ENCODE data around the gene ZNF425.
"Not testable (repeated sequence)": the region's sequence is repeated elsewhere in the genome, so short reads cannot be mapped to it uniquely, and the experiment has no call there.

ZNF425 gene

DNA sequence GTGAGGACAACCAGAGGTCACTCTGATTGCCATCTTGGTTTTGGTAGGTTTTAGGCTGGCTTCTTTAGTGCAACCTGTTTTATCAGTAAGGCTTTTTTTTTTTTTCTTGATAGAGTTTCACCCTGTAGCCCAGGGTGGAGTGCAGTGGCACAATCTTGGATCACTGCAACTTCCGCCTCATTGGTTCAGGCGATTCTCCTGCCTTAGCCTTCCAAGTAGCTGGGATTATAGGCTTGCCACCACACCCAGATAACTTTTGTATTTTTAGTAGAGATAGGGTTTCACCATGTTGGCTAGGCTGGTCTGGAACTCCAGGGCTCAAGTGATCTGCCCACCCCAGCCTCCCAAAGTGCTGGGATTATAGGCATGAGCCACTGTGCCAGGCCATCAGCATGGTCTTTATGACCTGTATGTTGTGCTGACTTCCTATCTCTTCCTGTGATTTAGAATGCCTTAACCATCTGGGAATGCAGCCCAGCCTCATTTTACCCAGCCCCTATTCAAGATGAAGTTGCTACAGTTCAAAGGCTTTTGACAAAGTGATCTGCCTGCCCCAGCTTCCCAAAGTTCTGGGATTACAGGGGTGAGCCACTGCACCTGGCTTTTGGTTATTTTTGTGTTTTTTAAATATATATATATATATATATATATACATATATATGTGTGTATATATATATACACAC lies 7.0 kb upstream of the ZNF425 start:
- DNase-seq, result no peak

DNA sequence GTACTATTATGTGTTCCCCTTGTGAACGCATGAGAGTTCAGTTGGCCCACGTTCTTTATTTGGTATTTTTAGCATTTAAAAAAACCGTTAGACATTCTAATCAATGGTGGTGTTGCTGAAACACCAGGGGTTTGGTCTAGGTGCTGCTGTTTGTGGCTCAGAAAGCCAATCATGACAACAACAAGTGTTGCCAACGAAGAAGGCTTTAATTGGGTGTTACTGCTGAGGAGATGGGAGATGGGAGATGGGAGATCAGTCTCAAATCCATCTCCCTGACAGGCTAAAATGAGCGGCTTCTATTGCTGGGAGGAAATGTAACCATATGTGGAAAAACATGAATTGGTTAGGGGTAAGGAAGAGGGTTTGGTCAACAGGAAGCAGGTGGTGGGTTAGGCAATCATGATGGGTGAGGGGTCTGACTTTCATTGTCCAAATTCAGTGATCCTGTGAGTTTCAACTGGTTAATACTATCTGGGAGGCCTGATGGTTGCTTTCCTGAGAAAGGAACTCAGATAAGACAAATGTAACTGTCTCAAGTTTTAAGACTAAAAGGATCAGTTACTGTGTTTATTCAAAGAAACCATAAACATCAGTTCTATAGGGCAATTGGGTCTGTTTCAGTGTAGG lies 4.6 kb upstream of the ZNF425 start:
- DNase-seq, result no peak

- peak; percentile 37 for DNase-seq
These were observed 640 bp upstream of the ZNF425 start for GRCh38 chr7:149126662-149127266.

DNA sequence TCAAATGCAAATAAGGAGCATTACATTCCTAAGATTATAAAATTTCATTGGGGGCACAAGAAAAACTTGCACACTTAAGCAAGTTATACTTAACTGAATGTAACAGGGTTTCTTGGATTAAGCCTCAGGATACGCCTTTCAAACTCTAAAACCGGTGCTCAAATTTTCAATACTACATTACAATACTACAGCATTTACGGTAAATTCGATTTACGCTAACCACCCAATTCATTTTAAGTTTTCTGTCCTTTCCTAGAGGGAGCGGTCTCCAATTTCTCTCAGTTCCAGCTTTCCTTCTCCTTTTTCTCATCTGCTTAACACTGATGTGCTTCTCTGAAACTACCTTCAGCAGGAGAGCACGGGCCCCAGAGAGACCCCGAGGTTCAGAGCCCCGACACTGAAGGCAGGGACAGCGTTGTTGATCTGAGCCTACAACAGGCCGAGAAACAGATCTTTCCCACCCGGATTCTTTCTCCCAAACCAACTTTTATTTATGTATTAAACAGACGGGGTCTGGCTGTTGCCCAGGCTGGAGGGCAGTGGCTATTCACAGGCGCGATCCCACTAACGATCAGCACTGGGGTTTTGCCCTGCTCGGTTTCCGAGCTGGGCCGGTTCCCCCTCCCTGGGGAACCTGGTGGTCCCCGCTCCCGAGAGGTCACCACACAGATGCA lies 798 bp downstream of the ZNF425 start:
- no peak for DNase-seq

DNA sequence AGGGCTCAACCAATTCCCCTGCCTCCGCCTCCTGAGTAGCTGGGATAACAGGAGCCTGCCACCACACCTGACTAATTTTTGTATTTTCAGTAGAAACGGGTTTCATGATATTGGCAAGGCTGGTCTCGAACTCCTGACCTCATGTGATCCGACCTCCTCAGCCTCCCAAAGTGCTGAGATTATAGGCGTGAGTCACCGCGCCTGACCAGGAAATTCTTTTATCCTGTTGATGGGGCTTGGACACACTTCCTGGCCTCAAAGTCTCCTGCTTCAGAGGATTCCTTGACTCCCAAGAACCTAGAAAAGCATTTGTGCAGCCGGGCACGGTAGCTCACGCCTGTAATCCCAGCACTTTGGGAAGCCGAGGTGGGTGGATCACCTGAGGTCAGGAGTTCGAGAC lies 16.2 kb downstream of the ZNF425 start:
- DNase-seq, result no peak

DNA sequence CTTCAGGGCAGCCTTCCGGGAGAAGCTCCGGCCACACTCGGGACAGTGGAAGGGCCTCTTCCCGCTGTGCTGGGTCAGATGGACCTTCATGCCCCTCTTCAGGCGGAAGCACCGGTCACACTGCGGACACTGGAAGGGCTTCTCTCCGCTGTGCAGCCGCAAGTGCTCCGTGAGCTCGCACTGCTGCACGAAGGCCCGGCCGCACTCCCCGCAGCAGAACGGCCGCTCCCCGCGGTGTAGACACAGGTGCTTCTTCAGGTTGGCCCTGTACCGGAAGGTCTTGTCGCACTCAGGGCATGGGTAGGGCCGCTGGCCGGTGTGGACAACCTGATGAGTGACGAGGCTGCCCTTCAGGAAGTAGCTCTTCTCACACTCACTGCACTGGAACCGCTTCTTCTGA lies 21.4 kb downstream of the ZNF425 start:
- DNase-seq, result no peak

GRCh38 chr7:149104214-149104613 lies 21.9 kb downstream of the ZNF425 start:
- DNase-seq, result no peak

GRCh38 chr7:149103424-149103823 lies 22.7 kb downstream of the ZNF425 start:
- no peak for DNase-seq

DNA sequence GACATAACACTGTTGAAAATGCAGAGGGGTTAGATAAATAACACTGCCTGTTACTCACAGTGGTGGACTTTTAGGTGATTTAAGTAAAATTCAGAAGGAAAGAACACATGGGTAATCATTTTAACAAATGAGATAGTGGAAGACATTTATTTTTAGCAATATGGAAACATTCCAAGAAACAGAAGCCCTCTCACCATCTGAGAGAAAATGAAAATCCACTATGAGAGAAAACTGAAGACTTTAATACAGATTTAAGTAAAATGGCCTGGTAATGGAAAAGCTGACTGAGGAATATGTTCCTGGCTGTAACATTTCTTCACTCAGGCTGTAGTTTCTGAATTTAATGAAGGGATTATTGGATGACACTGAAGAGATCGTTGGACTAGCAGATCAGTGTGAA lies 23.5 kb downstream of the ZNF425 start:
- no peak for DNase-seq

- DNase-seq, result no peak
These were observed 25.3 kb downstream of the ZNF425 start for GRCh38 chr7:149100821-149101220.

DNA sequence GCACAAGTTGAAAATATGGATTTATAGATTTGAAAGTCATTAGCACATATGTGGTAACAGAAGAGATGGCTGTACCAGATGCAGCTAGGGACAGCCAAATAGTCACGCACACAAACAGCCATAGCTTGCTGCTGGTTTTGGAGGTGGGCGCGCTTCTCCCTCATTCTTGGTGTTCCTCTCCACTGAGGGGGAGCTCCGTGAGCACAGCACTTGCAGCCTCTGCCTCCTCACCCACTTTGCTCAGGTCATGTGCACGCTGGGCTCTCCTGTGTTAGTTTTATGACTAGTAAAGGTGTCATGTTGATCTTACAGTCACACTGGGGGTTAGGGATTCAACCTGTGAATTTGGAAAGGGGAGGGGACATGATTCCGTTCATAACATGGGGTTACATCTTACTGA lies 27.1 kb downstream of the ZNF425 start:
- DNase-seq, result no peak

DNA sequence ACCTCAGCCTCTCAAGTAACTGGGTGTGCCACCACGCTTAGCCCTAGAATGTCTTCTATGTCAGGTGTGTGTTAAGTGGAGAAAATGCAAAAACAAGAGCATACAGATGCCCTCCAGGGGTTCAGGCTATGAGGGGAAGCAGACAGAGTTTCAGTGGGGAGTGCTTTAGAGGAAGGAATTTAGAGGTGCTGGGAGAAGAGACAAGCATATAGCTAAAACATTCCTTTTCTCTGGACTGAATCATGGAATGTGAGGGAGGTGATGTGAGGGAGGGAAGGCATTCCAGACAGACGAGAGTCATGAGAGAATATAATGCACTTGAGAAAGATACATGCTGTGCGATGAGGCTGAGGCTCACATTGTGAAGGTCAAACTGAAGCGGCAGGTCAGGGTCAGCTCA lies 29.0 kb downstream of the ZNF425 start:
- DNase-seq, result no peak

DNA sequence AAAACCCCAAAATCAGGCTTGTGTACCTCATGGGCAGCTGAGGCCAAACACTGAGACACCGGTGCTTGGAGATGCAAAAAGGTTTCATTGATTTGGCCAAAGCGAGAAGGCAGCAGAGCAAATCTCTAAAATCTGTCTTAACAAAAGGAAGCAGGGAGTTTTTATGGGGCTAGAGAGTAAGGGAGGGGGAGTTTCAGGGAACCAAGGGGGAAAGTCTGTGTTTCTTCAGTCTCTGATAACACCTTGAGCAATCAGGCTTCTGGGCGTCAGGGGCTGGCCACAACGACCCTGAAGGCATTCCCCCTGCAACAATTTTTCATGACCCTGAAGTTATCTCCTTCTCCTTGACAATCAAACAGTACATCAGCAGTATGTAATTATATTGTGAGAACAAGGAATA lies 32.9 kb downstream of the ZNF425 start:
- no peak for DNase-seq

GRCh38 chr7:149092244-149092643 lies 33.9 kb downstream of the ZNF425 start:
- not testable (repeated sequence) for DNase-seq

DNA sequence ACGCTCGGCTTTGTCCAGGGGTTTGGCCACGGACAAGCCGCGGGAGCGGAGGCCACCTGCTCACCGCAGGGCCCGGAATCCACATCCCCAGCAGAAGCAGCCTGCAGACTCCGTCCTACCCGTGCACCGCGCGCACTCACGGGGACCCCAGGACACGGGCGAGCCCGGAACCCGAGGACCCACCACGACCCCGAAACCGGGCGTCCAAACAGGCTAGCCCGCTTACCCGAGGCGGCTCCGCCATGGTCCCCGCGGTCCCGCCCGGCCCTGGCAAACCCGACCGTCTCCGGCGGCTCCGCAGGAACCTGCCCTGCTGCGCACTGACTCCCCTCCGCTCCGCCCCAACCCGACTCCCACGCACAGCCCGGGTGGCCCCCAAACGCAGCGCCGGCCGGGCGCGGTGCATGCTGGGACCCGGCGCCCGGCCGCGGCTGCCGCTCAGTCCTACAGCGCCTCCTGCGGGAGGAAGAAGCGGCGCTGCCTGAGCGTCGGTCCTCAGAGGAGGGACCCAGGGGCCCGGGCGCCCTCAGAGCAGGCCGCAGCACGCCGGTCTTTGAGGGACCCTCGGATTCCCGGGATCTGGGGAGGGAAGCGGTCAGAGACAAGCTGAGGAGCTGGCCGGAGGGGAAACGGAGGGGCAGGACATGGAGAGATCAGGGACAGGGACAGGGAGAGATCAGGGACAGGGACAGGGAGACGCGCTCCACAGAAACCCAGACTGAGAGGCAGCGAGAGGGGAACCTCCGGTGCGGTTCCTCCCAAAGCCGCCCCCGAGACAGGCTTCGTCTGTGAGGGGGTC lies 35.5 kb downstream of the ZNF425 start, which contains the start of gene ZNF786:
TSS of gene ZNF786 (minus strand) at position 322 of the 799 bp plus-strand sequence. CDS start at position 244, 78 bp downstream.
- DNase-seq, result peak; percentile 88

- no peak for DNase-seq
These were observed 38.7 kb downstream of the ZNF425 start for GRCh38 chr7:149087376-149087775.

DNA sequence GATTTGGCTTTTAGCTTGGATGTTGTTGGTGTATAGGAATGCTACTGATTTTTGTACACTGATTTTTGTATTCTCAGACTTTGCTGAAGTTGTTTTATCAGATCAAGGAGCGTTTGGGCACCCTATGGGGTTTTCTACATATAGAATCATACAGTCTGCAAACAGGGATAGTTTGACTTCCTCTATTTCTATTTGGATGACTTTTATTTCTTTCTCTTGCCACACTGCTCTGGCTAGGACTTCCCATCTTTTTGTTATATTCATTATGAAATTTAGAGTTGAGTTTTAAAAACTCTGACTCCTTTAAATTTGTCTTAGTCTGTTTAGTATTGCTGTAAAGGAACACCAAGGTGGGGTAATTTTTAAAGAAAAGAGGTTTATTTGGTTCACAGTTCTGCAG lies 40.3 kb downstream of the ZNF425 start:
- DNase-seq, result no peak

DNA sequence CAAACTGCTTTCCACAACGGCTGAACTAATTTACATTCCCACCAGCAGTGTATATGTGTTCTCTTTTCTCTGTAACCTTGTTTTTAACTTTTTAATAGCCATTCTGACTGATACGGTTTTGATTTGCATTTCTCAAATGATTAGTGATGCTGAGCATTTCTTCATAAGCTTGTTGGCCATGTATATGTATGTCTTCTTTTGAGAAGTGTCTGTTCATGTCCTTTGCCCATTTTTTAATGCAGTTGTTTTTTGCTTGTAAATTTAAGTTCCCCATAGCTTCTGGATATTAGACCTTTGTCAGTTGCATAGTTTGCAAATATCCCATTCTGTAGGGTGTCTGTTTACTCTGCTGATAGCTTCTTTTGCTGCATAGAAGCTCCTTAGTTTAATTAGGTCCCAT lies 41.7 kb downstream of the ZNF425 start:
- DNase-seq, result no peak

- no peak for DNase-seq
These were observed 44.2 kb downstream of the ZNF425 start for GRCh38 chr7:149081914-149082313.

- DNase-seq, result no peak
These were observed 48.5 kb downstream of the ZNF425 start for GRCh38 chr7:149077594-149077993.

- no peak for DNase-seq
These were observed 50.8 kb downstream of the ZNF425 start for GRCh38 chr7:149075286-149075685.

DNA sequence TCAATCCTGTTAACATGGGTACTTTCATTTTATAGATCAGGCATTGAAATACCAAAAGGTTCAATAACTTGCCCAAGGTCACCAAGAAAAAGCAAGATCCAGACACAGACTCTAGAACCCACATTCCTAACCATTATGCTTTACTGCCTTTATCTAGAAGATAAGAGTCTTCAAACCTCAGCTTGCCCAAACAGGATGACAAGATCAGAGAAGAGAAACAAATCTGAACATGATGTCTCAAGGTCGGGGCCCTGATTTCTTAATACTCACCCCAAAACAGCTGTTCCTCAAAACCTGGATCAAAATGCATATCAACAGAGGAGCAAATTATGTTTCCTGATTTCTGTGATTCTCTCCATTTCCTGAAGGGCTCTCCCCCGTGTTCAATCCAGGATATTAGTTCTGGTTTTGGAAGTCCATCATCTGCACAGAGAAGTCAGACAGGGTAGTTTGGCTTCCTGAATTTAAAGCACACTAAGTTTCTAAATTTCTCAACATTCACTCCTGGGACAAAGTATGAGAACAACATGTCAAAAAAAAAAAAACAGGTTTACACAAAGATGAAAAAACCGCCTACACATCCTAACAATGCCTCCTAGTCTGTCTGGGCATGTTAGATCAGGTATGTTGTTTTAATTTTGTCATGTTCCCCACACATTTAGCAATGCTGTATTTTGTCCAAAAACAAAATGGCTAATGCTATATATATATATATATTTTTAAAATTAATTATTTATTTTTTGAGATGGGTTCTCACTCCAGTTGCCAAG lies 51.8 kb downstream of the ZNF425 start:
- DNase-seq, result no peak
